Endothelial cell of umbilical vein (primary cell): ENCODE results near the gene TNFSF4. TPM values are rescaled to one million over a fixed set of nuclear protein-coding genes. Genes with fewer than 3 reads are reported as not detected.

ENCODE experiments used
- BruUV-seq: library from RNA; stranded (reverse); fragments of 400-500 nt; replicated peaks from 2 replicates; lab custom pipeline; 2021; lab: Mats Ljungman, UMichigan
- CTCF ChIA-PET: fragments of 300-600, 350-600 bp; sonication (Branson Sonifier 250); formaldehyde crosslinking; loops from one replicate; lab custom pipeline; 2021; ENCODE audit warnings: antibody characterized with exemption, inconsistent platforms; lab: Charles Lee
- POLR2A ChIA-PET: fragments of 300-600, 350-600 bp; sonication (Branson Sonifier 250); formaldehyde crosslinking; loops from one replicate; lab custom pipeline; 2021; ENCODE audit warnings: antibody characterized with exemption, inconsistent platforms; lab: Charles Lee
- DNase-seq: peaks from one replicate; pipeline ENCODE4 v3.0.0-alpha.2; 2011; ENCODE audit warnings: low read depth, low spot score
- FAIRE-seq: peaks from 2 replicates; lab custom pipeline; 2011; peaks lifted over from hg19 to GRCh38; lab: Jason Lieb, UNC
- H2AFZ ChIP-seq: 2 replicates; pipeline ENCODE4 v1.6.0; 2012; ENCODE audit warnings: low read depth, low read length, control low read depth, inconsistent platforms
- H3K27ac ChIP-seq: 2 replicates; pipeline ENCODE4 v1.5.1; 2011; ENCODE audit warnings: low read depth, mild to moderate bottlenecking, control low read depth, low read length, moderate library complexity; ENCODE audit not compliant: insufficient read depth
- H3K27me3 ChIP-seq, 2 experiments: 2 replicates each; pipeline versions ENCODE4 v1.6.0 to v1.6.1; 2011; ENCODE audit warnings: low read length in 2 of 2, mixed read lengths in 1 of 2; ENCODE audit not compliant: control insufficient read depth in 2 of 2, insufficient read depth in 2 of 2
- H3K36me3 ChIP-seq, 2 experiments: 2 replicates in 1 of 2; 3 replicates in 1 of 2; pipeline ENCODE4 v1.5.1; 2011; ENCODE audit warnings: low read length in 2 of 2, mild to moderate bottlenecking in 1 of 2, moderate library complexity in 1 of 2; ENCODE audit not compliant: control insufficient read depth in 2 of 2, insufficient read depth in 2 of 2; ENCODE audit errors: extremely low read depth in 1 of 2
- H3K4me1 ChIP-seq: 3 replicates; pipeline ENCODE4 v1.5.1; 2011; ENCODE audit warnings: mild to moderate bottlenecking, low read length; ENCODE audit not compliant: control insufficient read depth, insufficient read depth; ENCODE audit errors: extremely low read depth
- H3K4me2 ChIP-seq: 2 replicates; pipeline ENCODE4 v1.6.1; 2011; ENCODE audit warnings: low read length, control low read depth, mixed read lengths; ENCODE audit not compliant: insufficient read depth
- H3K4me3 ChIP-seq, 3 experiments: fragments of 200-600 bp in 1 of 3; sonication (generic), shearing (Covaris generic) in 1 of 3; replicated peaks in 1 of 3; 2 replicates each; pipeline ENCODE4 v1.5.1; 2011 to 2016; ENCODE audit warnings: control low read depth in 3 of 3, low read length in 3 of 3, mild to moderate bottlenecking in 2 of 3, inconsistent platforms in 1 of 3, low read depth in 1 of 3, moderate library complexity in 1 of 3; ENCODE audit not compliant: insufficient read depth in 1 of 3
- H3K79me2 ChIP-seq: 2 replicates; pipeline ENCODE4 v1.6.0; 2012; ENCODE audit warnings: low read length, inconsistent platforms; ENCODE audit not compliant: control insufficient read depth, insufficient read depth
- H3K9ac ChIP-seq: replicated peaks from 2 replicates; pipeline ENCODE3; 2011; ENCODE audit warnings: low read length, control low read depth; ENCODE audit not compliant: insufficient read depth; ENCODE audit errors: extremely low read depth
- H3K9me1 ChIP-seq: replicated peaks from 3 replicates; pipeline ENCODE4 v1.6.0; 2011; ENCODE audit warnings: mild to moderate bottlenecking, low read length; ENCODE audit not compliant: control insufficient read depth, insufficient read depth; ENCODE audit errors: extremely low read depth
- H3K9me3 ChIP-seq: replicated peaks from 2 replicates; pipeline ENCODE4 v1.5.1; 2012; ENCODE audit warnings: low read length, inconsistent platforms; ENCODE audit not compliant: control insufficient read depth, insufficient read depth
- H4K20me1 ChIP-seq: replicated peaks from 2 replicates; pipeline ENCODE3; 2011; ENCODE audit warnings: mild to moderate bottlenecking, low read length; ENCODE audit not compliant: control insufficient read depth, insufficient read depth; ENCODE audit errors: extremely low read depth
- EZH2 ChIP-seq: IDR thresholded peaks from 2 replicates; pipeline ENCODE4 v1.6.1; 2012; ENCODE audit warnings: borderline replicate concordance, low read depth, mild to moderate bottlenecking, moderate library complexity, low read length, inconsistent platforms; ENCODE audit not compliant: severe bottlenecking
- FOS ChIP-seq: IDR thresholded peaks from 2 replicates; pipeline ENCODE4 v1.6.1; 2011; ENCODE audit warnings: mild to moderate bottlenecking, low read length, moderate library complexity, borderline replicate concordance; ENCODE audit not compliant: insufficient read depth
- GATA2 ChIP-seq: IDR thresholded peaks from 2 replicates; pipeline ENCODE4 v1.7.0; 2011; ENCODE audit warnings: low read depth, mild to moderate bottlenecking, moderate library complexity, mixed read lengths, low read length; ENCODE audit not compliant: insufficient read length, insufficient read depth
- JUN ChIP-seq: IDR thresholded peaks from 2 replicates; pipeline ENCODE4 v1.6.1; 2011; ENCODE audit warnings: borderline replicate concordance, low read depth; ENCODE audit not compliant: insufficient read length, insufficient read depth
- MYC ChIP-seq: IDR thresholded peaks from one replicate; pipeline ENCODE4 v1.6.1; 2011; ENCODE audit warnings: mild to moderate bottlenecking, low read depth, low read length
- dilution Hi-C: fragments of 300-500 bp; cut with MboI; formaldehyde crosslinking; loops from one replicate; pipeline ENCODE4 v1.15.0; 2019; ENCODE audit warnings: low sequenced_read_pairs; ENCODE audit not compliant: extremely low pct_ligation_motif_present
- intact Hi-C: fragments of 100-400 bp; cut with micrococcal nuclease; formaldehyde crosslinking; loops from one replicate; pipeline ENCODE4 v1.10.0; 2022
- polyA plus RNA-seq, 4 experiments: library from polyadenylated mRNA; depleted of rRNA in 3 of 4; stranded (reverse) in 3 of 4; unstranded in 1 of 4; fragments of >200 nt; gene quantifications; 2 replicates each; pipeline versions ENCODE4 v1.2.1 to v1.2.3, GENCODE V29; 2011 to 2012; ENCODE audit warnings: missing spikeins in 1 of 4
- total RNA-seq: library from RNA; stranded (reverse); gene quantifications from 2 replicates; pipeline ENCODE4 v1.2.3, GENCODE V29; 2021
- TF ChIP-seq, protein P1 (sequence below), 2 donors: IDR thresholded peaks; 1 replicate in 1 of 2; 2 replicates in 1 of 2; pipeline ENCODE4 v1.5.1; 2011; ENCODE audit warnings: low read length in 2 of 2, mild to moderate bottlenecking in 2 of 2, moderate library complexity in 2 of 2, control low read depth in 1 of 2, inconsistent platforms in 1 of 2, low read depth in 1 of 2; ENCODE audit not compliant: insufficient read depth in 1 of 2; ENCODE audit errors: extremely low read depth in 1 of 2
- TF ChIP-seq, protein P2 (sequence below): IDR thresholded peaks from 2 replicates; pipeline ENCODE4 v1.6.1; 2011; ENCODE audit not compliant: insufficient read depth, insufficient read length

TNFSF4 gene
- total and polyA plus RNA-seq, 2 donors (not counting 3 experiments of a cell fraction or from before 2014, with no cell fraction given) = 44.9 to 88.1 TPM

DNA sequence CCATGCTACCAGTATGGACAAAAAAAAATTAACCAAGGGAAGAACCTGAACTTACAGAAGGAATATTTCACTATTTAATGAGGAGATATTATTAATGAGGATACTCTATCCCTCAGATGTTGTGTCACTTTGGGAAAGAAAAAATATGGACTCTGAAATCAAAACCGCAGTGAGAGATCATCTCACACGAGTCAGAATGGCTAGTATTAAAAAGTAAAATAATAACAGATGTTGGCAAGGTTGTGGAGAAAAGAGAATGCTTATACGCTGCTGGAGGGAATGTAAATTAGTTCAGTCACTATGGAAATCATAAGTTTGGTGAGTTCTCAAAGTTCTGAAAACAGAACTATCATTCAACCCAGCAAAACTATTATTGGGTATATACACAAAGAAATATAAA lies 30.9 kb downstream of the TNFSF4 start:
- intact Hi-C loops = no loop called here
- no peak overlapping the region for H2AFZ ChIP-seq
- no TSS peak for BruUV-seq
- ChIA-PET POLR2A (no interaction called here), CTCF (no interaction called here)
- H3K9ac ChIP-seq = no peak overlapping the region
- no peaks in the 10 kb centered on the region for H4K20me1 ChIP-seq
- H3K4me3 ChIP-seq = no peak overlapping the region
- H3K27me3 ChIP-seq = no peaks in the 10 kb centered on the region
- no peak overlapping the region for H3K4me2 ChIP-seq
- peaks cover 2% of the 10 kb centered on the region for H3K9me3 ChIP-seq
- TF ChIP-seq FOS (no peak), JUN (no peak), MYC (no peak), GATA2 (no peak), EZH2 (no peak)
- TF ChIP-seq, protein P1, sequence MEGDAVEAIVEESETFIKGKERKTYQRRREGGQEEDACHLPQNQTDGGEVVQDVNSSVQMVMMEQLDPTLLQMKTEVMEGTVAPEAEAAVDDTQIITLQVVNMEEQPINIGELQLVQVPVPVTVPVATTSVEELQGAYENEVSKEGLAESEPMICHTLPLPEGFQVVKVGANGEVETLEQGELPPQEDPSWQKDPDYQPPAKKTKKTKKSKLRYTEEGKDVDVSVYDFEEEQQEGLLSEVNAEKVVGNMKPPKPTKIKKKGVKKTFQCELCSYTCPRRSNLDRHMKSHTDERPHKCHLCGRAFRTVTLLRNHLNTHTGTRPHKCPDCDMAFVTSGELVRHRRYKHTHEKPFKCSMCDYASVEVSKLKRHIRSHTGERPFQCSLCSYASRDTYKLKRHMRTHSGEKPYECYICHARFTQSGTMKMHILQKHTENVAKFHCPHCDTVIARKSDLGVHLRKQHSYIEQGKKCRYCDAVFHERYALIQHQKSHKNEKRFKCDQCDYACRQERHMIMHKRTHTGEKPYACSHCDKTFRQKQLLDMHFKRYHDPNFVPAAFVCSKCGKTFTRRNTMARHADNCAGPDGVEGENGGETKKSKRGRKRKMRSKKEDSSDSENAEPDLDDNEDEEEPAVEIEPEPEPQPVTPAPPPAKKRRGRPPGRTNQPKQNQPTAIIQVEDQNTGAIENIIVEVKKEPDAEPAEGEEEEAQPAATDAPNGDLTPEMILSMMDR (IDR thresholded peaks at IDR 0.05; ENCODE audit: extremely low read depth in 1 of 2, insufficient read depth in 1 of 2, low read depth in 1 of 2, low read length in 2 of 2) = no peak
- TF ChIP-seq, protein P2, sequence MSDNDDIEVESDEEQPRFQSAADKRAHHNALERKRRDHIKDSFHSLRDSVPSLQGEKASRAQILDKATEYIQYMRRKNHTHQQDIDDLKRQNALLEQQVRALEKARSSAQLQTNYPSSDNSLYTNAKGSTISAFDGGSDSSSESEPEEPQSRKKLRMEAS = no peak
- peaks cover 7% of the 10 kb centered on the region for H3K4me1 ChIP-seq
- DNase-seq = no peak
- no peaks in the 10 kb centered on the region for H3K9me1 ChIP-seq
- dilution Hi-C loops = loop anchor here (25.0 kb wide), 1 partner anchor 214 kb away; no protein-coding TSS in a partner anchor
- H3K27ac ChIP-seq = no peak overlapping the region
- no peaks in the 10 kb centered on the region for H3K79me2 ChIP-seq
- H3K36me3 ChIP-seq = no peaks in the 10 kb centered on the region
- no peak for FAIRE-seq
